HL-60 (cell line): ENCODE data around the gene MT1H.

Experiments
- DNase-seq, 2 experiments: peaks; one replicate each; pipeline ENCODE4 v3.0.0-alpha.2; 2010 to 2020; ENCODE audit warnings: low read depth in 1 of 2, low spot score in 1 of 2
- H3K27ac ChIP-seq: fragments of 250-450 bp; sonication (Bioruptor Pico); replicated peaks from 2 replicates; pipeline ENCODE4 v1.5.1; 2020; ENCODE audit warnings: mild to moderate bottlenecking, moderate library complexity
- H3K27me3 ChIP-seq: fragments of 250-450 bp; sonication (Bioruptor Pico); 2 replicates; pipeline ENCODE4 v1.5.1; 2021; ENCODE audit warnings: mild to moderate bottlenecking, moderate library complexity; ENCODE audit not compliant: insufficient read depth, poor library complexity, severe bottlenecking
- H3K4me3 ChIP-seq: replicated peaks from 2 replicates; pipeline ENCODE4 v1.5.1; 2011; ENCODE audit warnings: mild to moderate bottlenecking, control low read depth, low read length; ENCODE audit not compliant: insufficient read depth
- CTCF ChIP-seq: IDR thresholded peaks from one replicate; pipeline ENCODE4 v1.5.1; 2011; ENCODE audit warnings: low read length, control low read depth, inconsistent platforms; ENCODE audit not compliant: insufficient read depth
- GABPA ChIP-seq: IDR thresholded peaks from 2 replicates; pipeline ENCODE4 v1.6.1; 2012; ENCODE audit warnings: low read depth
- POLR2AphosphoS5 ChIP-seq: IDR thresholded peaks from 2 replicates; pipeline ENCODE4 v1.6.1; 2012; ENCODE audit warnings: low read depth
- REST ChIP-seq: IDR thresholded peaks from 2 replicates; pipeline ENCODE4 v1.6.1; 2012; ENCODE audit warnings: low read depth; ENCODE audit not compliant: insufficient replicate concordance
- SPI1 ChIP-seq: IDR thresholded peaks from 2 replicates; pipeline ENCODE4 v1.6.1; 2012; ENCODE audit warnings: low read depth, mild to moderate bottlenecking, borderline replicate concordance

The MT1H gene

GRCh38 chr16:56641166-56641565 lies 28.4 kb upstream of the MT1H start:
- H3K4me3 ChIP-seq, result no peak overlapping the region
- no peak overlapping the region for H3K27ac ChIP-seq
- TF ChIP-seq CTCF (no peak), POLR2AphosphoS5 (no peak), SPI1 (no peak), REST (no peak), GABPA (no peak)
- no peak for DNase-seq
- H3K27me3 ChIP-seq, result peaks cover 73% of the 10 kb centered on the region

GRCh38 chr16:56643080-56643778 lies 26.4 kb upstream of the MT1H start:
- TF ChIP-seq SPI1, result no peak
- TF ChIP-seq REST, result no peak
- no peak for TF ChIP-seq GABPA
- TF ChIP-seq CTCF, result peak; percentile 31
- TF ChIP-seq POLR2AphosphoS5, result no peak
- Histone ChIP-seq H3K27me3 (peaks cover 73% of the 10 kb centered on the region), H3K4me3 (peak overlapping the region; percentile 24), H3K27ac (no peak overlapping the region)
- peak; percentile 56 to 65 for DNase-seq

- peaks cover 72% of the 10 kb centered on the region for H3K27me3 ChIP-seq
- no peak overlapping the region for H3K4me3 ChIP-seq
- no peak for DNase-seq
- no peak overlapping the region for H3K27ac ChIP-seq
- TF ChIP-seq REST, result peak; percentile 79
- TF ChIP-seq POLR2AphosphoS5, result no peak
Measured at GRCh38 chr16:56643833-56644232, 25.8 kb upstream of the MT1H start.
